ENCODE results near the gene XDH.

GRCh38 chr2:31440764-31441163, 26.2 kb upstream of the XDH start:
- TF ChIP-seq CTCF (conservative IDR thresholded peaks at IDR 0.05 in 1 of 2, IDR thresholded peaks at IDR 0.05 in 1 of 2; ENCODE audit: low read depth in 1 of 2, low read length in 2 of 2) (no peak), EZH2 (IDR thresholded peaks at IDR 0.05; ENCODE audit: low read length, missing control alignments) (no peak)
